G401.6 (cell line): ENCODE measurements around the gene ACP3.
"Not testable (repeated sequence)": the region's sequence is repeated elsewhere in the genome, so short reads cannot be mapped to it uniquely, and the experiment has no call there.

ENCODE experiments used
- FAIRE-seq: peaks from 2 replicates; lab custom pipeline; 2012; peaks lifted over from hg19 to GRCh38; lab: Jason Lieb, UNC

ACP3 gene

DNA sequence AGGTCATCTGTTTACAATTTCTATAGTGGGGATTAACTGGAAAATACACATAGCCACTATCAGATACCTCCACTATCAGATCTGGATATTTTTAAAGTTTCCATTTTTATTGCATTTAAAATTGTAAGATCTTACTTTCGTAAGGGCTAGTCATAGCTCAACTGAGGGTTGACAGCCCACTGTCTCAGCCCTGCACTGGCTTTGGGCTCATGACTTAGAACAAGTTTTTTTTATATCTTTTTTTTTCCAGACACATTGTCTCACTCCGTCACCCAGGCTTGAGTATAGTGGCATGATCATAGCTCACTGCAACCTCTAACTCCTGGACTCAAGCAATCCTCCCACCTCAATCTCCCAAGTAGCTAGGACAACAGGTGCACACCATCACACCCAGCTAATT, 51.3 kb downstream of the ACP3 start:
- no peak for FAIRE-seq

GRCh38 chr3:132368962-132369361, 51.8 kb downstream of the ACP3 start:
- FAIRE-seq: no peak

GRCh38 chr3:132376945-132377354, 59.7 kb downstream of the ACP3 start:
- FAIRE-seq: not testable (repeated sequence)

DNA sequence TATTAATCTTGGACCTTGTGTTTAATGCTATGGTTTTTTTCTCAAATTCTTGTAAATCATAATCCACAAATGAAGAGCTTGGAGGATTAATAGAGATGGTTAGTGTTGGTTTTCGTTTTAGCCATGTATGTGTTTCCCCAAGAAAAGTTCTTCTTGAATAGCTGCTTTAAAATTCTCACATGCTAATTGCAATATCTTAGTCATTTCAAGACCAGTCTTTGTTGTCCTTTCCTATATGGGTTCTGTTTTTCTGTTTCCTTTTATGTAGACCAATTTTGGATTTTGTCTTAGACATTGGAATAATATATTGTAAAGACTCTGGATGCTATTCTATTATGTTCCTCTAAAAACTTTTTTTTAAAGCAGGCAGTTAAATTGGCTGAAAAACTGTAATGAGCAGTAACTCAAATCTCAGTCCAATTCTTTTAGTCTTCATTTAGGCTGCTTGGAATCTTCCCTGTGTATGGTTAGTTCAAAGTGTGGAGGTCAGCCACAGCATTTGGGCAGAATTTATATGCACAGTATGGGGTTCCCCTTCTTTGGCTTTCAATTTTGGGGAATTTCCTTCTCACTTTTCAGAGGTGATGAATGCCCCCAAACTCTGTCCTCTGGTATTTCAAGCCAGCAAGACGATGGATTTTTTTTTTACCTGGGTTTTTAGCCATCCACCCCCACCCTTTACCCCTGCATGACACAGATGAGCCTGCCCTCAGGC, 61.0 kb downstream of the ACP3 start:
- no peak for FAIRE-seq

GRCh38 chr3:132378846-132379245, 61.6 kb downstream of the ACP3 start:
- no peak for FAIRE-seq

- no peak for FAIRE-seq
These were observed 63.7 kb downstream of the ACP3 start for GRCh38 chr3:132380920-132381319.

- no peak for FAIRE-seq
These were observed 64.2 kb downstream of the ACP3 start for GRCh38 chr3:132381348-132381944.

DNA sequence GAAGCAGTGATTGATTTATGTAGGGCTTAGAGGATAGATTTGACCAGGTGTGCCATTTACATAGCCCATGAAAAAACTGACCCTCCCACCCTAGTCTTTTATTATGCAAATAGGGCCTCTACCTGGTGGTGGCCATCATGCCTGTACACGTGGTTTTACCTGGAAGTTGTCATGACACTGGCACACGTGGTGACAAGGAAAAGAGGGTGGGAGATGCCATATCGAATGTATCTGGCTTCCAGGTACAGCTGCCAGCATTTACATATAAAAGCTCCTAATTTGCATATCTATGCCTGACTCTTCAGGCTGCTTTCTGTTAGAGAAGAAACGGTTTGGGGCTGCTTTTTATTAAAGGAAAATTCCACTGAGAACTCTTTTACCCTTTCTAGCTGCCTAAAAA, 65.1 kb downstream of the ACP3 start:
- no peak for FAIRE-seq

- FAIRE-seq: no peak
These were observed 65.5 kb downstream of the ACP3 start for GRCh38 chr3:132382688-132383194.

DNA sequence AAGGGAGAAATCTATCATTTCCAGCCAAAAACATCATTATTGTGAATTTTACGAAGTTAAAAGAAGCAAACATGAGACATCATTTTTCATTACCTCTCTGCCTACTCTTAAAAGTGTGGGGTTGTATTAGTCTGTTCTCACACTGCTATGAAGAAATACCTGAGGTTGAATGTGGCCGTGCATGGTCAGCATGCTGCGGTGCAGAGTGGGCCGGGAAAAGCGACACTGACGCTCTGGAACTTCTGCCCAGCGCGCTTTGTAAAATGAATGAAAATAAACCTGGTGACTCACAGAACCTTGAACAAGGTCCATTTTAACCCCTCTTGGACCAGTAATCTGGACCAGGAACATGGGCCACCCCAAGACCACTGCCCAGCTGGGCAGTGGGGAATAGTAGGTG, 69.1 kb downstream of the ACP3 start:
- FAIRE-seq: no peak

GRCh38 chr3:132392675-132393074, 75.5 kb downstream of the ACP3 start:
- FAIRE-seq: not testable (repeated sequence)

- FAIRE-seq: no peak
These were observed 77.1 kb downstream of the ACP3 start for GRCh38 chr3:132394320-132394719.

- FAIRE-seq: no peak
These were observed 77.9 kb downstream of the ACP3 start for GRCh38 chr3:132395126-132395525.

DNA sequence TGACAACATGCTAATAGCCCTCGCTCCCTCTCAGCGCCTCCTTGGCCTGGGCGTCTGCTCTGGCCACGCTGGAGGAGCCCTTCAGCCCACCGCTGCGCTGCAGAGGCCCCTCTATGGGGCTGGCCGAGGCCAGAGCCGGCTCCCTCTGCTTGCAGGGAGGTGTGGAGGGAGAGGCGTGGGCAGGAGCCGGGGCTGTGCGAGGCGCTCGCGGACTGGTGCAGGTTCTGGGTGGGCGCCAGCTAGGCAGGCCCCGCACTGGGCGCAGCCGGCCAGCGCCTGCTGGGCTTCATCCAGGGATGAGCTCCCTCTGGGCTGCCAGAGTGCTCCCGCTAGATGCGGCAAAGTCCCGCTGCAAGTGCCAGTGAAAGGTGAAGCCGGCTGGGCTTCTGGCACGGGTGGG, 79.0 kb downstream of the ACP3 start:
- FAIRE-seq: no peak

- not testable (repeated sequence) for FAIRE-seq
These were observed 79.6 kb downstream of the ACP3 start for GRCh38 chr3:132396776-132397175.

- FAIRE-seq: peak; percentile 96
These were observed 82.1 kb downstream of the ACP3 start for GRCh38 chr3:132399054-132399929.

DNA sequence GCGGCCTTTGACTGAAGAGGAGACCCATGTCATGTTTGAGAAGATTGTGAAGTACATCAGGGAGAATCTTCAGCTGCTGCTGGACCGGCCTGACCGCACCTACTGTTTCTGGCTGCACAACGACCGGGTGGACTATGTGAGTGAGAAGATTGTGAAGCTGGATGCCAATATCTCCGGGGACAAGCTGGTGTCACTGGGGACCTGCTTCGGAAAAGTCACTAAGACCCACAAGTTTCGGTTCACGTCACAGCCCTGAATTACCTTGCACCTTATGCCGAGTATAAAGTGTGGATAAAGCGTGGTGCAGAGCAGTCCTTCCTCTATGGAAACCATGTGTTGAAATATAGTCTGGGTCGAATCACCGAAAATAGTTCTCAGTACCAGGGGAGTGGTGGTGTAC, 84.0 kb downstream of the ACP3 start:
- FAIRE-seq: no peak

DNA sequence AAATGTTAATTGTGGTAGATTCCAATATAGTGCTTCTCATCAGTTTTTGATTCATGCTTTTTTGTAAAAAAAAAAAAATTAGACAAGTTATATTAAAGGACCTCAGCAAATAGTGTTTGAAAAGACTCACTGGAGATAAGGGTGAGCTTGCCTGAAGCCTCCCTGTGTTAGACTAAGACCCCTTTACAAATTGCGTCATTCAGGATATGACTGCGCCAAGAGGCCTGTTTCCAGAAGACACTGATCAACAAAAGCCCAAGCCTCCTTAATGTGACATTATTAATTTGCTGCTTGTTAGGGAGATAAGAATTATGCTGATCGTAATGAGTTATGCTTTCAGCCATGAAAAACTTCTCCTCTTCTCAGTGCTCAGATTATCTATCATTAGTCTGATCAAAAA, 87.1 kb downstream of the ACP3 start:
- FAIRE-seq: no peak

- no peak for FAIRE-seq
These were observed 88.0 kb downstream of the ACP3 start for GRCh38 chr3:132405188-132405587.

- FAIRE-seq: no peak
These were observed 88.5 kb downstream of the ACP3 start for GRCh38 chr3:132405609-132406299.

GRCh38 chr3:132406587-132406986, 89.4 kb downstream of the ACP3 start:
- no peak for FAIRE-seq

GRCh38 chr3:132407025-132407424, 89.8 kb downstream of the ACP3 start:
- no peak for FAIRE-seq
